Inferior parietal cortex (tissue), 1 donor: ENCODE results near the gene LRRC45.

ENCODE experiments used
- DNase-seq: peaks from one replicate; pipeline ENCODE4 v3.0.0-alpha.2; 2016; ENCODE audit errors: extremely low spot score

Gene LRRC45

DNA sequence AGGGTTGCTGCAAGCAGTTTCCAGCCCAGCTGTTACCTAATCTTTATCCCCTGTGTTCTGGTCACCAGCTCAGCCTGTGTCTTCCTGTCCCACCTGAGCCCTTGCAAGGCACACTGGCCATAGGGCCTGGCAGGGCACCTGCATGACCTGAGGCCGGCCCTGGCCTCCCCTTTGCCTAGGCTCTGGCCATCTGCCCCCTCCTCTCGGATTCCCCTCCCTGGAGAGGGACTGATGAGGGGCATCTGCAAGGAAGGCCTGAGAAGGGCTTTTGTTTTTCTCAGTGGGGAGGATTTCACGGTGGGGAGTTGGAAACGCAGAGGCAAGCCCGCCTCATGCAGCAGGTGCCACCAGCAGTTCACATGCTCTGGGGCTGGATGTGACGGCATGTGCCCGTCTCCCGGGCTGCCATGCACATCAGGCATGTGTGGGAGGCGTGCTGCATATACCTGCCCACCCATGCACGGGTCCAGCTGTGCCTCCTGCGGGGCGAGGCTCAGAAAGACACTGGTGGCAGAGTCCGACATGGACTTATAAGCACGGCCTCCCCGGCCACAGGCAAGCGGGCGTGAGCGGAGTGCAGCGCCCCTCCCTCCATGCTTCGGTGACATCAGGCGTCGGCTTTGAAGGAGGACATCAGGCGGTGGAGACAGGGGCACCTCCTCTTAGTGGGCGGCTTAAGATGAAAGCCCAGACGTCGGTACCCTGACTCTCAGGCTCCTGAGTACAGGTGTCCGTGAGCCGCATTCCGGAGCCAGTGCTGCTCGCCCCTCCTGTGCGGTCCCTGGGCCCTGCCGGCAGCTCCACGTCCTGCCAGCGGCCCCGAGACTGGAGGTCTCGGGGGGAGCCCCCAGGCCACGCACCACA is 29.1 kb upstream of the LRRC45 start:
- DNase-seq = no peak

DNA sequence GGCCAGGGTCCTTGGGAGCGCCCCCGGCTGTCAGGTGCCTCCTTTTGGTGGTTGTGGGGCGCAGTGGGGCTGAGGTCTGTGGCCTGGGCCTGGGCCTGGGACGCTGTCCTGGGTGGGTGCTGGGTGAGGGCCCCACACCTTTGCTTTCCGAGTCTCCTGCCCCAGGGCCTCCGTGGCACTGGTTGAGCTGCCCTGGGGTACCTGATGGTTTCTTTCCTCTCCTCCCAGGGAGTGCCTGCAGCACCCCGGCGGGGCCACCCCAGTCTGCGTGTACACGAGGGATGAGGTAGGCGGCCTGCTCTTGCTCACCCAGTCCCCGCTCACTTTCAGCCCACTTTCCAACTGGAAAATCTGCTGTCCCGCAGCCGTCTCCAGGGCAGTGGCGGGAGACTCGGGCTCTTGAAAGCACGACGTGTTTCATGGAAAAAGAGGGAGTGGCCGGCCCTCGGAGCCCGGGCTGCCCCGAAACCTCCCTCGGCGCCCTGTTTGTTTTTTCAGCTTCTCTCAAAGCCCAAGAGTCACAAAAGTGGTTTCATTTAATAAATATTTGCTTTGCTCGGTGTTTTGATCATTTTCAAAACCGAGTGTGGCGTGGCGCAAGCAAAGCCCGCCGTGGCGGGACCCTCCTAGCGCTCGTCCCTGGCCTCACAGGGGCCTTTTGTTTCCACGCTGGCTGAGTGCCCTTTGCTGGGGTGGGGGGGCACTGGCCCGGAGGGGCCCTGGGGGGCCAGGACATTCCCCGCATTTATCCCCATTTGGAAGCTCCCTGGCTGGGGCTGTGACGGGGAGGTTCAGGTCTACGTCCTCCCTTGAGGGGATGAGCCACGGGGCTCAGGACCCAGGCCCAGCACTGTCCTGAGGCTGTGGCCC is 28.3 kb upstream of the LRRC45 start:
- no peak for DNase-seq

DNA sequence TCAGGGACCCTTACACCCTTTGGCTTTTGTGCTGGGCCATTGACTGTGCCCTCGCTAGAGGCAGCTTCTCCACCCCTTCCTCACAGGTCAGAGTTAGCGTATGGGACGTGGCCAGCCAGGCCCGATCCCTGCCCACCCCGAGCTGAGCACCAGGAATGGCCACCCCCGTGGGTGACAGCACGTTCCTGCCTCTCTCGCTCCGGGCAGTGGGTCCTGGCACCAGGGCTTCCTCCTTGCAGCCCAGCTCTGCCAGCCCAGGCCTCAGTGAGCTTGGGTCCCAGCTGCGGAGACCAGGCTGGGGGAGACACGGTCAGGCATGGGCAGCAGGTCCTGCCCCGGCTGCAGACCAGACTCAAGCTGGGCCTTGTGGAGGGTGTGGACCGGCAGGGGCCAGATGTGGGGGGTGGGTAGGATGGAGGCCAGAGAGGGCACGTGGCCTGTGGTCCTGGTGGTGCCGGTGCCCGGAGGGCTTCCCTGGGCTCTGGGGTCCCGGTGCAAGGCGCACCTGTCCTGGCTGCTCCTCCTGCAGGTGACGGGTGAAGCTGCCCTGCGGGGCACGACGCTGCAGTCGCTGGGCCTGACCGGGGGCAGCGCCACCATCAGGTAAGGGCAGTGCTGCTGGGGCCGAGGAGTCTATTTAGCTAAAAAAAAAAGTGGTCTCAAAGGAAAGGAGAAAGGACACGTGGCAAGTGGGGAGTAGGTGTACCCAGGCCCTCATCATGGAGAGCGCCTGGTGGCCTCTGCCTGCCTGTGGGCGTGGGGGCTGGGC is 27.5 kb upstream of the LRRC45 start:
- DNase-seq = no peak

DNA sequence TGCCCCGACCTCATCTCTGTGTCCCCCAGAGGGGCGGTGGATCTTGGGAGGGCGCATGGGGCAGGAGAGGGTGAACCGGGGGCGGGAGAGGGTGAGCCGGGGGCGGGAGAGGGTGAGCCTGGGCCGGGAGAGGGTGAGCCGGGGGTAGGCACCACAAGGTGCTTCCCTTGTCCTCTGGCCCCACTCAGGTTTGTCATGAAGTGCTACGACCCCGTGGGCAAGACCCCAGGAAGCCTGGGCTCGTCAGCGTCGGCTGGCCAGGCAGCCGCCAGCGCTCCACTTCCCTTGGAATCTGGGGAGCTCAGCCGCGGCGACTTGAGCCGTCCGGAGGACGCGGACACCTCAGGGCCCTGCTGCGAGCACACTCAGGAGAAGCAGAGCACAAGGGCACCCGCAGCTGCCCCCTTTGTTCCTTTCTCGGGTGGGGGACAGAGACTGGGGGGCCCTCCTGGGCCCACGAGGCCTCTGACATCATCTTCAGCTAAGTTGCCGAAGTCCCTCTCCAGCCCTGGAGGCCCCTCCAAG is 26.8 kb upstream of the LRRC45 start:
- DNase-seq = no peak

DNA sequence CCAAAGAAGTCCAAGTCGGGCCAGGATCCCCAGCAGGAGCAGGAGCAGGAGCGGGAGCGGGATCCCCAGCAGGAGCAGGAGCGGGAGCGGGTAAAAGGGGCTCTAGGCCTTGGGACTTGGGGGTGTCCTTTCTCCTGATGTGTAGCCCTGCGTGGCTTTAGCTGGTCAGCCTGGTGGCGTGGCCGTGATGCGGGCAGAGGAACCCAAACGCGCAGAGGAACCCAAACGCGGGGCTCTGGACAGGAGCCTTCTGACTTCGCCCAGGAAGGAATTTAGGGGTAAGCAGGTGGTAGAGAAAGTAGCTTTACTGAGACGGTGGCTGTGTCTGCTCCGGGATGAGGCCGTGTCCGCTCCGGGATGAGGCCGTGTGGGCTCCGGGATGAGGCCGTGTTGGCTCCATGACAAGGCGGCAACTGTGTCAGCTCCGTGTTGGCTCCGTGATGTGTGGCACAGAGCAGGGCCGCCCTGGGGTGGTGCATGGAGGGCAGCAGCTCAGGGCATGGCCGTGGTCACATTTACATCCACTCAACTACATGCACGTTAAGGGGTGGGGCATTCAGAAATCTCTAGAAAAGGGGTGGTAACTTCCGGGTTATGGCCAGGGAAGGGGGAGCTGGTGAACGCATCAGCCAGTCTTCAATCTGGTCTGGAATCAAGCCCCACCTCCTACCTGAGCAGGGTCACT is 26.2 kb upstream of the LRRC45 start:
- DNase-seq = no peak

DNA sequence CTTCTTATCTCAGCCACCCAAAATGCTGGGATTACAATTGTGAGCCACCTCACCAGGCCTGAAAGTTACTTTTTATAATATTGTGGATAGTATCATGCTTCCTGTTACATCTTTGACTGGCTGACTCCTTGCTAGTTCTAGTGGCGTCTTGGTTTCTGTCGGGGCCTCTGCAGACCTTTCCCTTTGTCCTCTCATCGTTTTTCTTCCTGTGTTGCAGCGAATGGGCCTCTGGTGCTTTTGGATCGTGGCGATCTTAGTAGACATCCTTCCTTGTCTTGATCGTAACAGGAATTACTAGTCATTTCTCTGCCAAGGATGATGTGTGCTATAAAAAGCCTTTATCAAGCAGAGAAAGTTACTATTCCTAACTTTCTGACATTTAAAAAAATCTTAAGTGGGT is 24.9 kb upstream of the LRRC45 start:
- no peak for DNase-seq

DNA sequence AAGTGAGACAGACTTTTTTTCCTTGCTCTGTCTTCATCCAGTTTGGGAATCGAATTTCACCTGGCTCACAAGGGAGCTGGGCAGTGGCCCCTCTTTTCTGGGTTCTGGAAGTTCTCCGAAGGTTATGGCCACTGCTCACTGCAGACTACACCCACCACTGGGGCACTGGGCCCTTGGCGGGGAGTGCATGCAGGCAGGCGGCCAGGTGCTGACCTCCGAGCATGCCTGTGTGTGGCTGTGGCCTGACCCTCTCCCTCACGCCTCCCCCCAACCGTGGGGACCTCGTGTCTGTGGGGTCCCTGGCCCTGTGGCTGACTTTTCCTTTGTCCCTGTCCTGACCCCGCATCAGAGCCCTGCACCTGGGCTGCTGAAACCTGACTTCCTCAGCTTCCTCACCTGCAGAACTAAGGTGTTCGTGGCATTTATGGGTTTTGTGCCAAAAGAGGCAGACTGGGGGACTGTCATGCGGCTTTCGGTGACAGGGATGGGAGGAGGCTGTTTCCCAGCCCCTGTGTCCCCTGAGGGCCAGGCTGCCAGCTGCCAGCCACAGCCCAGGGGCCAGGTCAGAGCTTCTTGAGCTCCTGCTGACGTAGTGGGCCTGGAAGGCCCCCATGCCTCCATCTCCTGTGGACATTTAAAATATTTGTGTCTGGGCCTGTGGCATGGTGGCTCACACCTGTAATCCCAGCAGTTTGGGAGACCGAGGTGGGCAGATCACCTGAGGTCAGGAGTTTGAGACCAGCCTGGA is 24.2 kb upstream of the LRRC45 start:
- DNase-seq = no peak

DNA sequence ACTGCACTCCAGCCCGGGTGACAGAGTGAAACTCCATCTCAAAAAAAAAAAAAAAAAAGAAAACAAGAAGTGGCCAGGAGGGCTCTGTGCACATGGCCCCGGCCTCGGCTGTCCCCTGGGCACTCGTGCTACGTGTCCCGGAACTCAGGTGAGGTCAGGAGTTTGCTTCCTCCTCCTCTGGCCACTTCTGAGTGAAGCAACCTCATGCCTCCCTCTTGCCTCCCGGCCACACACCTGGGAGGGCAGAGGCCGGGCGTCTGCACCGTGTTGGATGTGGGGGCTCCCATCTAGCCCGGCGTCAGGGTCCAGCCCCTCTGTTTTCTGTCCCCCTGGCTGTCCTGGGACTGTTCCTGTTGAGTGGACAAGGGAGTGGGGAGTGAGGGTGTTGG is 23.5 kb upstream of the LRRC45 start:
- no peak for DNase-seq

DNA sequence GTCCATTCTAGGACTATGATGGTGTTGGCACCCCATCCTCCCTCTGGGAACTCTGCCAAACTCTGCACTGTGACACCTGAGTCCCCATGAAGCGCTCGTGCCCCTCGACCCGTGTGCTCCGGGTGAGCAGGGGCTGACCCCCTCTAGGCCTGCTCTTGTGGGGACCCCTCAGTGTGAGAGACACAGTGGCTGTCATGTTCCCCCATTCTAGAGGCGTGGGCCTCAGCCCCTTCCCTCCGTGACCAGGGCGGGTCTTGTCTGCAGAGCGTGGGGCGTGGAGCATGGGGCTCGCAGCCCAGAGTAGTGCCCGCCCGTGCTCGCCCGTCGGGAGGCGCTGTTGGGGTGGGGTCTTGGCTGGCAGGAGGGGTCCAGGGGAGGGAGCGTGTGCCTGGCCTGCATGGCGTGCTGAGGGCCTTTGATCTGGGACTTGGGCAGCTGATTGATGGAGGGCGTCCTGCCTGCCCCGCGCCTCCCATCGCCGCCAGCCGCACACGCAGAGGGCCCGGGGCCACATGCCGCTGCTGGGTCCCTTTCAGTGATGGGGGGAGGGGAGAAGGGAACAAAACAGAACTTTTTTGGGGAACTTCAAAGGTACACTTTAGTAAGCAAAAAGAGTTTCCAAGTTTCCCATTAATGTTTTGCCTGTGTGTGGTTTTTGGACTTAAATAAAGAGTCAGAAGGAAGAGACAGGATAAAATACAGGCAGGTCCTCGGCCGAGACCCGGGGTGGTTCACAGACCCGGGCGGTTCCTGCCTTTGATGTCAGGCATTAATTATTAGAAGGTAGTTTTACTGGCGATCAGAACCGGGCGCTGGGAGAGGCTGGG is 22.9 kb upstream of the LRRC45 start:
- no peak for DNase-seq

DNA sequence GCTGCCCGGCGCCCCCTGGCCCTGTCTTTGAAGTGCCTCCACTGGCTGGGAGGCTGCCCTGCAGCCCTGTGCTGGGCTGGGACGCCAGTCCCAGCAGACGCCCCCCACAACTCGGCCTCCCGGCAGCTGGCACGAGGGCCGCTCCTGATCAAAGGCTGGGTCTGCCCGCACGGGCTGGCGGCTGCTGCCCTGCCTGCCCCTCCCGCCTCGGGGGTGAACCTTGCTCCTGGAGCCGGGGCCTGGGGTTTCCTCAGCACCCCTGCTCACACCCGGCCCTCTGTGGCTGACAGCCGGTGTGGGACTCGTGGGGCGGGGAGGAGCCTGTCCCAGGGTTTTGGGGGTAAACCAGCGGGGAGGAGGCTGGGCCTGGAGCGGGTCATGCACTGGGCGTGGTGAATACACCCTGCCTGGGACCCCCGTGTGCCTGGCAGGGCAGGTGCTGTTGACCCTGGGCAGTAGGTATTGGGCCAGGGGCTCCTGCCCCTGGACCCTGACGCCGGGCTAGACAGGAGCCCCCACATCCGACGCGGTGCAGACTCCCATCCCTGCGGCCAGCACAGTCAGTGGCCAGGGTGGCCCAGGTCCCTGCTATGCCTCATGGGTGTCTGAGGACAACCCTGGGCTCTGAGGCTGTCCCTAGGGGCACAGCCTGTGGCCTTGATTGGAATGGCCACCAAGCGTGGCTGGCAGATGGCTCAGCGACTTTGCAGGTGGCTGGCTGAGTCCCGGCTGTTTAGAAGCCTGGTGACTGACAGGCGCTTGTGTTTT is 22.1 kb upstream of the LRRC45 start:
- no peak for DNase-seq

DNA sequence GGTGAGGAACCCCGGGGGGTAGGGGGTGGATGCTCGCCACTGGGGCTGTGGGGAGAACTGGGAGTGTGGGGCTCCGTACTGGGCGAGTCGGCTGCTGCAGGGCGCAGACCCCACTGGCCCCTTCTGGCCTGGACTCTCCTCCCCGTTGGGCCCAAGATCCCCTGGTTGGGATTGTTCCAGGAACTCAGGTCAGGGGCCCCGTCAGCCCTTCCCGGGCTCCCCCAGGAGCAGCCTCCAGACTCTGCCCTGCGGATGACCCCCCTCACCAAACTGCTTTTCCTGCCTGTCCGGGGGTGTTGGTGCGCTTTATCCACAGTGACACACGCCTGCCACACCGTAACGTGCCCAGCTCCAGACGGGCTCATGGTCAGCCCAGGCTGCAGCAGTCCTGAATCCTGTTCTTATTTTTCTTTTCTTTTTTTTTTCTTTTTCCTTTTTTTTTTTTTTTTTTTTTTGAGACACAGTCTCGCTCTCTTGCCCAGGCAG is 21.5 kb upstream of the LRRC45 start:
- DNase-seq = no peak

DNA sequence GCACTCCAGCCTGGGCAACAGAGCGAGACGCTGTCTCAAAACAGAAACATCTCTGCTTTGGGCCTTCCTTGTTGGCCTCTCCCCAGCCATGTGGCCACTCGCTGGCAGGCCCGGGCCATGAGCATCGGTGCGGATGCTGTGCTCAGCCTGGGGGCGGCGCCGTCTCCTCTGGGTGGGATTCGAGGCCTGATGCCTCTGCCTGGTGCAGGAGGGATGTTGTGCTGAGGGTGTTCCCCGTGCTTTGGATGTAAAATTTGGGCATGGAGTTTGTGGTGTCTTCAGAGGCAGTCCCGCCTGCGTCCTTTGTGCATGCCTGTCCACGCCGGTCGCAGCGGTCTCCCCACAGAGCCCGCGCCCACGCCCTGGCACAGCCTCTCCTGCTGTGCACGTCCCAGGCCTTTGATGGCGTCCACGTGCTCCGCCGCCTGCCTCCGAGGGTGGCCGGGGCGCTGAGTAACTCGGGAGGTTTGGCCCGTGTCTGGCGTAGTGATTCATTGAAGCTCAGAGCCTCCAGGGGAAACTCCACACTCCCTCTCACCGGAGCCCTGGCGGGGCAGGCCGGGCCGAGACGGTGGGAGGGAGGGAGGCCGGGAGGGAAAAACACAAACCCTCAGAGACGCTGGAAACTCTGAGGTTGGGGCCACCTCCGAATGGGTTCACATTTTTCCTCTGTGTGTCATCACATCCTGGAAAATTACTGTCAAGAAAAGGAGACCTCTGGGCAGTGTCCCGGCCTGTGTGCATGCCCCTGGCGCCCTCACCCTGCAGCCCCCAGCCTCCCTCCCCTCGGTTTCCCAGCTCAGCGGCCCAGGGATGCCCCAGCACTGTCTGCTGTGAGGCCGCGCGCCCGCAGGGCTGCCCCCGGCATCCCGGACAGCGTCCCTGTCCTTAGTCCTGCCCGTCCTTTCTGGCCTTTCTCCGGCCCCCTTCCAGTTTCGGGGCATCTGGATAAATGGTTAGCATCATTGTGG is 19.4 kb upstream of the LRRC45 start:
- DNase-seq = no peak

DNA sequence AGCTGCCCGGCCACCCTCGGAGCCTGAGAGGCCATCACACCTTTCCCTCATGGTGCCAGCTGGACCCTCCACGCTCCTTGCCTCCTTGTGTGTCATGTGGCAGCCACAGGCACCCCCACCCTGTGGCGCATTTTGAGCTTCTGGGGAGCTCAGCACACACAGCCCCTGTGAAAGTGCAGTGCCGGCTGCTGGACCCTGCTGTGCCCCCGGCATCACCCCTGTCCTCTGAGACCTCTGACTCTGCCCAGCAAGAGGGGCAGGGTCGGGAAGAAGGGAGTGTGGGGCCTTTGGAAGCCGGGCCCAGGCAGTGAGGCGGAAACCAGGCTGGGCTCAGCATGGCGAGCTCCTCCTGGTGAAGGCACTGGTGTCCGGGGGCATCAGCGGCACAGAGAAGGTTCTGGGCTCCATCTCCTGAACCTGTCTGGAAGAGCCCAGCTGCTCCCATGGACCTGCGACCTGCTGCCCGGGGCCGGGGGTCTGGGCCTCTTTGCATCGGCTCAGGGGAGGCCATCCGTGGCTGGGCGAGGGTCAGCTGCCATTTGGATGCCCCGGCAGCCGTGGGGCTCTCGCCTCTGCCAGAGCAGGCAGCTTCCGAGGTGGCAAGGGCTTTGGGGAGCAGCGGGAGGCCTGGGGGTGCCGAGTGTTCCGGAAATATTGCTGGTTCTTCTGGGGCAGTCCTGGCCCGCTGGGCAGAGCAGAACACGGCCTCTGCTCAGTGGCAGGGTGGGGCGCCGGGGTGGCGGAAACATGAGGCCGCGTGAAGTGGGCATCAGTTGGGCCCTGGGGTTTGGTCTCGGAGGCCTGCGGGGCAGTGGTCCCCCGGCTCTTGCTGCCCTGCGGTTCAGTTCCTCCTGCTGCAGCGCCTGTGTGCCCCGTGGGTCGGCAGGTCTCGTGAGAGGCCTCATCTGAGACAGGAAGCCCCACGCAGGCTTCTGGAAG is 18.3 kb upstream of the LRRC45 start:
- DNase-seq = no peak

DNA sequence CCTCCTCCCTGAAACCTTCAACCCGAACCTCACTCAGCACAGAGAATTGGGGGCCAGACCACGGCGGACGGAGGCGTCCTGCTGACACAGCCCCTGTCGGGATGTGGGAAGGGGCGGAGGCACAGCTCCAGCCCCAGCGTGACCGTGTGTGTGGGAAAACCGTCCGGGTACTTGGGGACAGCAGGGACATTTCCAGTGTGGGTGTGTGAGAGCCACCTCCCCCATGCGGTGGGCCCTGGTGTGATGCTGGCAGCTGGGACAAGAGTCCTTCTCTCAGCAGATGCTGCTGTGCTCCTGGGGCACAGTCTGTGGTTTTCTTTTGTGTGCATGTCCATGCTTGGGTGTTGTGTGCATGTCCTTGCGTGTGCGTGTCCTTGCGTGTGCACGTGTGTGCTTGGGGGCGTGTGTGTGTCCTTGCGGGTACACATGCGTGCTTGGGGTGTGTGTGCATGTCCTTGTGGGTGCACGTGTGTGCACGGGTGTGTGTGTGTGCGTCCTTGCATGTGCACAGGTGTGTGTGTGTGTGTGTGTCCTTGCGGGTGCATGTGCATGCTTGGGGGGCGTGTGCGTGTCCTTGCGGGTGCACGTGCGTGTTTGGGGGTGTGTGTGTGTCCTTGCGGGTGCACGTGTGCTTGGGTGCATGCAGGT is 17.3 kb upstream of the LRRC45 start:
- DNase-seq = no peak

DNA sequence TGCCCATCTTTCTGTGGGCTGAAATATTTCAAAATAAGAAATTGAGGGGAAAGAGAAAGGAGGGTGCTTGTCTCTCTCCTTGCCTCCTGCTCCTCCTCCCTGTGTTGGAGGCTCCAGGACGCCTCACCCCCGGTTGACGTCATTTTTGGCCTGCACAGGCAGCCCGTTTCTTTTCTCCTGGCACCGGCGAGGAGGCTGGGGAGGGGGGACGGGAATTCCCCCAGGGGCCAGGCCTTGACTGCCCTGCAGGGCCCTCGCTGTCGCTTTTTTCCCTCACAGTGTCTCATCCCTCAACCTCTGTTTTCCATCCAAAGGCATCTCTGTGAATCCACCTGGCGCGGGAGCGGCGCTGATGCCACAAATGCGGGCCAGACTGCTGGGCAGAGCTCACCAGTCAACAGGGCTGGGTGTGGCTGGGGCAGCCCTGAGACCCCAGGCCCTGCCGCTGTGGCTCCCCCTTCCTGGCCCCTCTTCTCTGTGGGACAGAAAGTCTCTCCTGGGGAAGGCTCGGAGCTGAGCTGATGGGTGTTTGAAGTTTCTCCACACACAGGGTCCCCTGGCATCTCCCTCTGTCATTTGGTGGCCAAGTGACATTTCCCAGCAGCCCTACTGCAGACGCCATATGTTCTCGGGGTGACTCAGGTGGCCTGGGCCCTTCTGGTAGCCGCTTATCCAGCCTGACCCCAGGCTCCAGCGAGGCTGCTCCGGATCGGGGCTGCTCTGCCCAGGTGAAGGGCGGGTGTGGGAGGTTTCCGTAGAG is 16.5 kb upstream of the LRRC45 start:
- DNase-seq = no peak

DNA sequence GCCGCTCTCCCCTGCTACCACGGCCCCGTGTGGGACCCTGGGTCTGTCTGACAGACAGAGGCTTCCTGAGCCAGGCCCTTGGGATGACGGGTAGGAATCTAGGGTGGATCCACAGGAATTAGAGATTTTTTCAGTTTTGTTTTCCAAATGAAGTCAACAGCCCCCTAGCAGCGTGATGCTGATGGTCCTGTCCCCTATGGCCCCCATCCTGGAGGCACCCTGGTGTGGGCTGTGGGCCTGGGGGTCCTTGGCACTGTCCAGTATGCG is 15.9 kb upstream of the LRRC45 start:
- no peak for DNase-seq
